ENCODE data around the gene WWOX. TPM values are rescaled to one million over a fixed set of nuclear protein-coding genes. Genes with fewer than 3 reads are reported as not detected.

WWOX gene
- total and polyA plus RNA-seq, 2 donors (not counting 1 experiment from before 2014, with no cell fraction given), result 10.5 to 42.3 TPM

GRCh38 chr16:78375055-78375679 is 275.7 kb downstream of the WWOX start:
- Mint-ChIP-seq H3K9me3 (ENCODE audit: insufficient read depth) (no peaks in the 10 kb centered on the region), H3K27ac (no peak overlapping the region), H3K4me3 (no peak overlapping the region), H3K4me1 (no peaks in the 10 kb centered on the region), H3K27me3 (no peaks in the 10 kb centered on the region)
- intact Hi-C loops (cut with micrococcal nuclease), result no loop called here
- TF ChIP-seq CTCF (IDR thresholded peaks at IDR 0.05), result no peak
- TF ChIP-seq EZH2 (IDR thresholded peaks at IDR 0.05; ENCODE audit: borderline replicate concordance, insufficient read depth, low read depth, low read length, poor library complexity, severe bottlenecking), result no peak
- Histone ChIP-seq H3K9me3 (ENCODE audit: control extremely low read depth in 1 of 3, control insufficient read depth in 2 of 3, insufficient read depth in 1 of 3, low read length in 2 of 3) (no peaks in the 10 kb centered on the region), H3K79me2 (ENCODE audit: control insufficient read depth, insufficient read depth, low read length) (no peaks in the 10 kb centered on the region), H3K36me3 (replicated peaks in 1 of 2; ENCODE audit: control extremely low read depth in 1 of 2, control insufficient read depth in 1 of 2, extremely low read depth in 1 of 2, insufficient read depth in 2 of 2, low read length in 1 of 2) (no peaks in the 10 kb centered on the region), H3K4me1 (ENCODE audit: control insufficient read depth in 2 of 2, insufficient read depth in 2 of 2, low read length in 2 of 2) (no peaks in the 10 kb centered on the region), H3K27me3 (replicated peaks in 1 of 4; ENCODE audit: control extremely low read depth in 1 of 4, control insufficient read depth in 3 of 4, insufficient read depth in 4 of 4, low read length in 3 of 4) (no peaks in the 10 kb centered on the region), H2AFZ (ENCODE audit: insufficient read depth, low read depth, low read length, poor library complexity, severe bottlenecking) (no peak overlapping the region), H3K9ac (ENCODE audit: low read length) (no peak overlapping the region), H3K4me3 (ENCODE audit: control extremely low read depth in 1 of 5, extremely low read depth in 1 of 5, insufficient read depth in 1 of 5, low read depth in 2 of 5, low read length in 4 of 5) (no peak overlapping the region), H4K20me1 (ENCODE audit: control insufficient read depth, insufficient read depth, low read length, poor library complexity, severe bottlenecking) (no peaks in the 10 kb centered on the region), H3K4me2 (replicated peaks; ENCODE audit: low read depth, low read length, poor library complexity, severe bottlenecking) (no peak overlapping the region), H3K27ac (ENCODE audit: low read length in 2 of 2) (no peak overlapping the region)
- DNase-seq (no peak), ATAC-seq (ENCODE audit: low read depth) (no peak)
- ChIA-PET CTCF (no interaction called here), POLR2A (no interaction called here)
- WGBS (ENCODE audit: insufficient coverage), result 94% methylated on average over 9 of the region's 15 CpGs

GRCh38 chr16:78376452-78376851 is 277.0 kb downstream of the WWOX start:
- H3K9ac ChIP-seq (ENCODE audit: low read length), result no peak overlapping the region
- H3K4me2 ChIP-seq (replicated peaks; ENCODE audit: low read depth, low read length, poor library complexity, severe bottlenecking), result no peak overlapping the region
- H3K4me1 Mint-ChIP-seq, result no peaks in the 10 kb centered on the region
- DNase-seq, result no peak
- no peak for ATAC-seq (ENCODE audit: low read depth)
- H4K20me1 ChIP-seq (ENCODE audit: control insufficient read depth, insufficient read depth, low read length, poor library complexity, severe bottlenecking), result no peaks in the 10 kb centered on the region
- TF ChIP-seq CTCF (IDR thresholded peaks at IDR 0.05) (no peak), EZH2 (IDR thresholded peaks at IDR 0.05; ENCODE audit: borderline replicate concordance, insufficient read depth, low read depth, low read length, poor library complexity, severe bottlenecking) (no peak)
- H3K27ac ChIP-seq (ENCODE audit: low read length in 2 of 2), result no peak overlapping the region
- no peak overlapping the region for H2AFZ ChIP-seq (ENCODE audit: insufficient read depth, low read depth, low read length, poor library complexity, severe bottlenecking)
- no peak overlapping the region for H3K27ac Mint-ChIP-seq
- no peaks in the 10 kb centered on the region for H3K27me3 Mint-ChIP-seq
- no peak overlapping the region for H3K4me3 ChIP-seq (ENCODE audit: control extremely low read depth in 1 of 5, extremely low read depth in 1 of 5, insufficient read depth in 1 of 5, low read depth in 2 of 5, low read length in 4 of 5)
- WGBS (ENCODE audit: insufficient coverage), result no CpG with 5 or more reads among the region's 4 CpGs
- H3K4me3 Mint-ChIP-seq, result no peak overlapping the region
- no peaks in the 10 kb centered on the region for H3K79me2 ChIP-seq (ENCODE audit: control insufficient read depth, insufficient read depth, low read length)
- no peaks in the 10 kb centered on the region for H3K36me3 ChIP-seq (replicated peaks in 1 of 2; ENCODE audit: control extremely low read depth in 1 of 2, control insufficient read depth in 1 of 2, extremely low read depth in 1 of 2, insufficient read depth in 2 of 2, low read length in 1 of 2)
- no peaks in the 10 kb centered on the region for H3K27me3 ChIP-seq (replicated peaks in 1 of 4; ENCODE audit: control extremely low read depth in 1 of 4, control insufficient read depth in 3 of 4, insufficient read depth in 4 of 4, low read length in 3 of 4)
- H3K9me3 Mint-ChIP-seq (ENCODE audit: insufficient read depth), result no peaks in the 10 kb centered on the region
- H3K9me3 ChIP-seq (ENCODE audit: control extremely low read depth in 1 of 3, control insufficient read depth in 2 of 3, insufficient read depth in 1 of 3, low read length in 2 of 3), result no peaks in the 10 kb centered on the region
- CTCF ChIA-PET, result no interaction called here
- no peaks in the 10 kb centered on the region for H3K4me1 ChIP-seq (ENCODE audit: control insufficient read depth in 2 of 2, insufficient read depth in 2 of 2, low read length in 2 of 2)
- POLR2A ChIA-PET, result no interaction called here
- intact Hi-C loops (cut with micrococcal nuclease), result no loop called here
